ENCODE data around the gene MRPL10.

MRPL10 gene

DNA sequence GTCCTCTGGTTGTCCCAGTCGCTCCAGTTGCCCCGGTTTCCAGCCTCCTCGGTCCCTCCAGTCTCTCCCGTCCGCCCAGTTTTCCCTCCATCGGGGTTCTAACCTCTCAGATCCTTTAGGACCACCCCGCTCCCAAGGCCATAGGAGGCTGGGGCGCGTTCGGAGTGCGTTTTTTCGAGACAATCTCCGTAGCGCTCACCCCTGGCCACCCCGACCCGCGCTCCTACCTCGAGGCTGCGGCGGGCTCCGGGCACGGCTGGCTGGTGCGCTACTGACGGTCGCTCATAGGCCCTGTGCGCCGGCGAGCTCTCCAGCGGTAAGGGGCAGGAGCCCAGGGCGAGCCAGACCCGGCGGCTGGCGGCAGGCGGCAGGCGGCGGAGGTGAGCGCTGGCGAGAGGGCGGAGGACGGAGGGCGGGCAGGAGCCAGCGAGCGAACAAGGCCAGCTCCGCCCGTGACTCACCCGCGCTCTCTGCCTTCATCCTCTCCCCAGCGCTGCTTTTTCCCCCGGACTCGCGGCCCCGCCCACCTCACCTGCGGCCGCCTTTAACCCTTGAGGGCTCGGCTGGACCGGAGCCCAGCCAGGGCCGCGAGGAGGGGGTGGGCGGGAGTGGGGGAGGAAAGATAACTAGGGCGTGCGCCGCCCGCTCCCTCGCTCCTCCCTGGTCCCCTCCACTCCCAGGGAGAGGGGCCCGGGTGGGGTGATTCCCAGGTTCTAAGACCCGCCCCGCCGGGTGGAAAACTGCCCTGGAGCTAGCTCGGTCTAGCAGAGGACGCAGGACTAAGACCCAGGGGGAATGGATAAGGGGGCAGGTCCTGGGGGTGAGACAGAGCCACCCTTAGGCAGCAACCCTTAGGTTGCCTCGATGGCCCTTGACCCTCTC lies 19.6 kb upstream of the MRPL10 start, which contains the start of gene SP6:
TSS of gene SP6 (minus strand) at position 472 of the 882 bp plus-strand sequence. CDS start 2,734 bp downstream, outside the sequence.
- TF ChIP-seq CTCF (IDR thresholded peaks at IDR 0.05): peak; percentile 53
- no peak for TF ChIP-seq ZFX (IDR thresholded peaks at IDR 0.05; ENCODE audit: borderline replicate concordance)
- H3K27ac ChIP-seq: peak within 1 kb of the TSS; percentile 39; the same call in 1 of the 2 replicates

DNA sequence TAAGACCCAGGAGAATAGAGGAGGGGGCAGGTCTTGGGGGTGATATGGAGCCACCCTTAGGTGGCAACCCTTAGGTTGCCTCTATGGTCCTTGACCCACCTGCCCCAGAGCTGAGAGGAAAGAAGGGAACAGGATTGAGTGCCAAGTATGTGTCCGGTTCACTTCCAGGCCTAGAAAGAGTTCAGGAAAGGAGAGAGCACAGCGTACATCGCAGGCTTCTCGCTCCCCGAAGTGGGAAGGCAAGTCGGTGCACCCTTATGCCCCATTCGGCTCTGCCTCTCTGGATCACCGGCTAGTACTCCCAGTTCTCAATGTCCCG lies 19.0 kb upstream of the MRPL10 start:
- no peak overlapping the region for H3K27ac ChIP-seq
- no peak for TF ChIP-seq ZFX (IDR thresholded peaks at IDR 0.05; ENCODE audit: borderline replicate concordance)
- no peak for TF ChIP-seq CTCF (IDR thresholded peaks at IDR 0.05)

GRCh38 chr17:47848198-47848513 lies 16.8 kb upstream of the MRPL10 start:
- TF ChIP-seq ZFX (IDR thresholded peaks at IDR 0.05; ENCODE audit: borderline replicate concordance) (no peak), CTCF (IDR thresholded peaks at IDR 0.05) (no peak)

DNA sequence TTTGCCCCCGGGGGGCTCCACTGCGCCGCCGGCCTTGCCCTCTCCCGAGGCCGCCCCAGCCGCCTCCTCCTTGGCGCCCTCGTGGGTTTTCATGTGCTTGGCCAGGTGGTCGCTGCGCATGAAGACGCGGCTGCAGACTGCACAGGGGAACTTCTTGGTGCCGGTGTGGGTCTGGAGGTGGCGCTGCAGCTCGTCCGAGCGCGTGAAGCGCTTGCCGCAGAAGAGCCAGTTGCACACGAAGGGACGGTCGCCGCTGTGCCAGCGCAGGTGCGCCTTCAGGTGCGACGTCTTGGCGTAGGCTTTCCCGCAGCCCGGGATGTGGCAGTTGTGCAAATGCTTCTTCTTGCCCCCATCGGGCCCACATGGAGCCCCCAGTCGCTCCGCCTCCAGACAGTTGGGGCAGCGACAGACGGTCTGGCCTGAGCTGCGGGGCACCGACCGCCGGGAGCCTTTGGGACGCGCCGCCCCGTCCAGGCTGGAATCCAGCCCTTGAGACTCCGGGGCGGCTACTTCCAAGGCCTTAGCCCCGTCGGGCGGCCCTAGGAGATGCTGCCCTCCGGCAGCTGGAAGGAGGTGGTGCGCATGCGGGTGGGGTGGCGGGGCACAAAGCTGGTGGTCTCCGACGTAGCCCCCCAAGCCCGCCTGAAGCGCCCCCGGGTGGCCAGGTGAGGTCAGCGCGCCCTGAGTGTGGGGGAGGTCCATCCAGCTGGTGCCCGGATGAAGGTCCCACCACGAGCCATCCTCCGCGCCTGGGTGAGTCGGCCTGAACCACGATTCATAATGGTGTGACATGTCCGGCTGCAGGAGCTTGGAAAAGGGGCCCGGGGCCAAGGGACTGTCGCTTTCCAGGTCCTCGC lies 16.2 kb upstream of the MRPL10 start:
- no peak overlapping the region for H3K27ac ChIP-seq
- no peak for TF ChIP-seq ZFX (IDR thresholded peaks at IDR 0.05; ENCODE audit: borderline replicate concordance)
- TF ChIP-seq CTCF (IDR thresholded peaks at IDR 0.05): peak; percentile 80

More at GRCh38 chr17:47848198-47848513, 16.8 kb upstream of the MRPL10 start:
- no peak overlapping the region for H3K27ac ChIP-seq

- no peak overlapping the region for H3K27ac ChIP-seq
- TF ChIP-seq ZFX (IDR thresholded peaks at IDR 0.05; ENCODE audit: borderline replicate concordance) (no peak), CTCF (IDR thresholded peaks at IDR 0.05) (no peak)
Observed at GRCh38 chr17:47846716-47847340, 15.5 kb upstream of the MRPL10 start.

GRCh38 chr17:47845716-47846075 lies 14.4 kb upstream of the MRPL10 start:
- no peak overlapping the region for H3K27ac ChIP-seq
- TF ChIP-seq CTCF (IDR thresholded peaks at IDR 0.05): no peak
- no peak for TF ChIP-seq ZFX (IDR thresholded peaks at IDR 0.05; ENCODE audit: borderline replicate concordance)

Data from 22Rv1 (cell line).